Measurements from ENCODE around the gene ASB5.
"Not testable (repeated sequence)": the region's sequence is repeated elsewhere in the genome, so short reads cannot be mapped to it uniquely, and the experiment has no call there.

Gene ASB5

DNA sequence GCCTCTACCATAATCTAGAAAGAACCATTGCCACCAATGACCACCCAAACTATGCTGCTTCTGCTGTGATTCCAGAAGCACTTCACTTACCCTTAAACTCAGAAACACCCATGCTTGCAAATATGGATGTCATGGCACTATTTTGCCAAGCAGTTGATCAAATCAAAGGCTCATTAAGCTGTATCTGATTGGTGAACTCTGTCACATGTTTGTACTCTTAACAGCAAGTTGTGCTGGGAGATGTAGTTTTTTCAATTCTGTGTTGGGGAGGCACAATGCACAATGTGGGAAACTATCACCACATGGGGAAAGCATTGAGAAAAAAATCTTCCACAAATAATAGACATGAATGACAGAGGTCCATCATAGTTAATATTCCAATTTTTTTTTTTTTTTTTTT, 31.5 kb upstream of the ASB5 start:
- TF ChIP-seq GLIS3 (CRISPR knock-in tag; IDR thresholded peaks at IDR 0.05) (no peak), ISL1 (CRISPR knock-in tag; IDR thresholded peaks at IDR 0.05) (no peak), ZNF70 (CRISPR knock-in tag; IDR thresholded peaks at IDR 0.05) (no peak), TOX (CRISPR knock-in tag; IDR thresholded peaks at IDR 0.05; ENCODE audit: borderline replicate concordance) (no peak), ZC3H10 (CRISPR knock-in tag; IDR thresholded peaks at IDR 0.05) (no peak), ZNF8 (CRISPR knock-in tag; IDR thresholded peaks at IDR 0.05) (no peak)
- TF ChIP-seq, protein P1, sequence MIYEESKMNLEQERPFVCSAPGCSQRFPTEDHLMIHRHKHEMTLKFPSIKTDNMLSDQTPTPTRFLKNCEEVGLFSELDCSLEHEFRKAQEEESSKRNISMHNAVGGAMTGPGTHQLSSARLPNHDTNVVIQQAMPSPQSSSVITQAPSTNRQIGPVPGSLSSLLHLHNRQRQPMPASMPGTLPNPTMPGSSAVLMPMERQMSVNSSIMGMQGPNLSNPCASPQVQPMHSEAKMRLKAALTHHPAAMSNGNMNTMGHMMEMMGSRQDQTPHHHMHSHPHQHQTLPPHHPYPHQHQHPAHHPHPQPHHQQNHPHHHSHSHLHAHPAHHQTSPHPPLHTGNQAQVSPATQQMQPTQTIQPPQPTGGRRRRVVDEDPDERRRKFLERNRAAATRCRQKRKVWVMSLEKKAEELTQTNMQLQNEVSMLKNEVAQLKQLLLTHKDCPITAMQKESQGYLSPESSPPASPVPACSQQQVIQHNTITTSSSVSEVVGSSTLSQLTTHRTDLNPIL (CRISPR knock-in tag; IDR thresholded peaks at IDR 0.05; ENCODE audit: low read depth): no peak
- ATAC-seq: no peak

DNA sequence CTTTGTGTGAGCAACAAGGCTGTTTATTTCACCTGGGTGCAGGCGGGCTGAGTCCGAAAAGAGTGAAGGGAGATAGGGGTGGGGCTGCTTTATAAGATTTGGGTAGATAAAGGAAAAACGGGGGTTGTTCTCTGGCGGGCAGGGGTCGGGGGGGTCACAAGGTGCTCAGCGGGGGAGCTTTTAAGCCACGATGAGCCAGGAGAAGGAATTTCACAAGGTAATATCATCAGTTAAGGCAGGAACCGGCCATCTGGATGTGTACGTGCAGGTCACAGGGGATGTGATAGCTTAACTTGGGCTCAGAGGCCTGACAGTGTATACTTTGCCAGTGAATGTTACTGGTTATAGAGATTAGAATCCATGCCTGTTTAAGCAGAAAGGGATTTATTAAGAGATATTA, 31.0 kb upstream of the ASB5 start:
- no peak for ATAC-seq
- no peak for TF ChIP-seq ZFP3 (CRISPR knock-in tag; IDR thresholded peaks at IDR 0.05)
- TF ChIP-seq RARB (CRISPR knock-in tag; IDR thresholded peaks at IDR 0.05): no peak
- TF ChIP-seq ZC3H10 (CRISPR knock-in tag; IDR thresholded peaks at IDR 0.05): no peak
- no peak for TF ChIP-seq TOX (CRISPR knock-in tag; IDR thresholded peaks at IDR 0.05; ENCODE audit: borderline replicate concordance)
- no peak for TF ChIP-seq SNAI2 (CRISPR knock-in tag; IDR thresholded peaks at IDR 0.05)
- no peak for TF ChIP-seq ESRRG (CRISPR knock-in tag; IDR thresholded peaks at IDR 0.05)
- TF ChIP-seq, protein P1 (CRISPR knock-in tag; IDR thresholded peaks at IDR 0.05; ENCODE audit: low read depth): no peak
- TF ChIP-seq PPARA (CRISPR knock-in tag; IDR thresholded peaks at IDR 0.05; ENCODE audit: borderline replicate concordance): no peak
- TF ChIP-seq, protein P2, sequence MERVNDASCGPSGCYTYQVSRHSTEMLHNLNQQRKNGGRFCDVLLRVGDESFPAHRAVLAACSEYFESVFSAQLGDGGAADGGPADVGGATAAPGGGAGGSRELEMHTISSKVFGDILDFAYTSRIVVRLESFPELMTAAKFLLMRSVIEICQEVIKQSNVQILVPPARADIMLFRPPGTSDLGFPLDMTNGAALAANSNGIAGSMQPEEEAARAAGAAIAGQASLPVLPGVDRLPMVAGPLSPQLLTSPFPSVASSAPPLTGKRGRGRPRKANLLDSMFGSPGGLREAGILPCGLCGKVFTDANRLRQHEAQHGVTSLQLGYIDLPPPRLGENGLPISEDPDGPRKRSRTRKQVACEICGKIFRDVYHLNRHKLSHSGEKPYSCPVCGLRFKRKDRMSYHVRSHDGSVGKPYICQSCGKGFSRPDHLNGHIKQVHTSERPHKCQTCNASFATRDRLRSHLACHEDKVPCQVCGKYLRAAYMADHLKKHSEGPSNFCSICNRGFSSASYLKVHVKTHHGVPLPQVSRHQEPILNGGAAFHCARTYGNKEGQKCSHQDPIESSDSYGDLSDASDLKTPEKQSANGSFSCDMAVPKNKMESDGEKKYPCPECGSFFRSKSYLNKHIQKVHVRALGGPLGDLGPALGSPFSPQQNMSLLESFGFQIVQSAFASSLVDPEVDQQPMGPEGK (CRISPR knock-in tag; IDR thresholded peaks at IDR 0.05; ENCODE audit: borderline replicate concordance): no peak
- TF ChIP-seq ZNF70 (CRISPR knock-in tag; IDR thresholded peaks at IDR 0.05): no peak
- TF ChIP-seq, protein P3, sequence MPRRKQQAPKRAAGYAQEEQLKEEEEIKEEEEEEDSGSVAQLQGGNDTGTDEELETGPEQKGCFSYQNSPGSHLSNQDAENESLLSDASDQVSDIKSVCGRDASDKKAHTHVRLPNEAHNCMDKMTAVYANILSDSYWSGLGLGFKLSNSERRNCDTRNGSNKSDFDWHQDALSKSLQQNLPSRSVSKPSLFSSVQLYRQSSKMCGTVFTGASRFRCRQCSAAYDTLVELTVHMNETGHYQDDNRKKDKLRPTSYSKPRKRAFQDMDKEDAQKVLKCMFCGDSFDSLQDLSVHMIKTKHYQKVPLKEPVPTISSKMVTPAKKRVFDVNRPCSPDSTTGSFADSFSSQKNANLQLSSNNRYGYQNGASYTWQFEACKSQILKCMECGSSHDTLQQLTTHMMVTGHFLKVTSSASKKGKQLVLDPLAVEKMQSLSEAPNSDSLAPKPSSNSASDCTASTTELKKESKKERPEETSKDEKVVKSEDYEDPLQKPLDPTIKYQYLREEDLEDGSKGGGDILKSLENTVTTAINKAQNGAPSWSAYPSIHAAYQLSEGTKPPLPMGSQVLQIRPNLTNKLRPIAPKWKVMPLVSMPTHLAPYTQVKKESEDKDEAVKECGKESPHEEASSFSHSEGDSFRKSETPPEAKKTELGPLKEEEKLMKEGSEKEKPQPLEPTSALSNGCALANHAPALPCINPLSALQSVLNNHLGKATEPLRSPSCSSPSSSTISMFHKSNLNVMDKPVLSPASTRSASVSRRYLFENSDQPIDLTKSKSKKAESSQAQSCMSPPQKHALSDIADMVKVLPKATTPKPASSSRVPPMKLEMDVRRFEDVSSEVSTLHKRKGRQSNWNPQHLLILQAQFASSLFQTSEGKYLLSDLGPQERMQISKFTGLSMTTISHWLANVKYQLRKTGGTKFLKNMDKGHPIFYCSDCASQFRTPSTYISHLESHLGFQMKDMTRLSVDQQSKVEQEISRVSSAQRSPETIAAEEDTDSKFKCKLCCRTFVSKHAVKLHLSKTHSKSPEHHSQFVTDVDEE (CRISPR knock-in tag; IDR thresholded peaks at IDR 0.05): no peak
- TF ChIP-seq ZFP30 (CRISPR knock-in tag; IDR thresholded peaks at IDR 0.05): no peak
- TF ChIP-seq ISL1 (CRISPR knock-in tag; IDR thresholded peaks at IDR 0.05): no peak
- no peak for TF ChIP-seq TCF4 (CRISPR knock-in tag; IDR thresholded peaks at IDR 0.05; ENCODE audit: borderline replicate concordance)
- no peak for TF ChIP-seq CSDC2 (CRISPR knock-in tag; IDR thresholded peaks at IDR 0.05)
- TF ChIP-seq, protein P4, sequence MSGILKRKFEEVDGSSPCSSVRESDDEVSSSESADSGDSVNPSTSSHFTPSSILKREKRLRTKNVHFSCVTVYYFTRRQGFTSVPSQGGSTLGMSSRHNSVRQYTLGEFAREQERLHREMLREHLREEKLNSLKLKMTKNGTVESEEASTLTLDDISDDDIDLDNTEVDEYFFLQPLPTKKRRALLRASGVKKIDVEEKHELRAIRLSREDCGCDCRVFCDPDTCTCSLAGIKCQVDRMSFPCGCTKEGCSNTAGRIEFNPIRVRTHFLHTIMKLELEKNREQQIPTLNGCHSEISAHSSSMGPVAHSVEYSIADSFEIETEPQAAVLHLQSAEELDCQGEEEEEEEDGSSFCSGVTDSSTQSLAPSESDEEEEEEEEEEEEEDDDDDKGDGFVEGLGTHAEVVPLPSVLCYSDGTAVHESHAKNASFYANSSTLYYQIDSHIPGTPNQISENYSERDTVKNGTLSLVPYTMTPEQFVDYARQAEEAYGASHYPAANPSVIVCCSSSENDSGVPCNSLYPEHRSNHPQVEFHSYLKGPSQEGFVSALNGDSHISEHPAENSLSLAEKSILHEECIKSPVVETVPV (CRISPR knock-in tag; IDR thresholded peaks at IDR 0.05): no peak

DNA sequence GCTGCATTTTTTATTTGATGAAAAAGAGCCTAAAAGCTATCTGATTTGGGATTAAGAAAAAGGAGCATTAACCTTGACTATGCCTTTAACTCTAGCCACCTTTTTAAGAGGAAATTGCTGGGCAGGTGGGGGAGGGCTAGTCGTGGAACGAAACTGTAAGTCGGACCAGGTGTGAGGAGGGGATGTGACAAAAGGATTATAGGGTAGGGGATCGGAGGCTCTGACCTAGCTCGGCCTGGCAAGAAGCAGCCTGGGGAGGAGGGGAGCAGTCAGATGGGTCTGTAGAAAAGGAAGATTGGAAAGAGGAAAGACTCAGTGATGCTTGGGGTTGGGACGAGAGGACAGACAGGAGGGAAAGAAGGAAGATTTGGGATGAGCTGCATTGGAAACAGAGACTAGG, 29.6 kb upstream of the ASB5 start:
- TF ChIP-seq, protein P4 (CRISPR knock-in tag; IDR thresholded peaks at IDR 0.05): no peak
- no peak for TF ChIP-seq ZNF565 (CRISPR knock-in tag; conservative IDR thresholded peaks at IDR 0.05; ENCODE audit: low read depth)
- TF ChIP-seq PPARA (CRISPR knock-in tag; IDR thresholded peaks at IDR 0.05; ENCODE audit: borderline replicate concordance): no peak
- no peak for TF ChIP-seq ZC3H10 (CRISPR knock-in tag; IDR thresholded peaks at IDR 0.05)
- no peak for TF ChIP-seq ZNF8 (CRISPR knock-in tag; IDR thresholded peaks at IDR 0.05)
- no peak for TF ChIP-seq SNAI2 (CRISPR knock-in tag; IDR thresholded peaks at IDR 0.05)
- TF ChIP-seq, protein P5, sequence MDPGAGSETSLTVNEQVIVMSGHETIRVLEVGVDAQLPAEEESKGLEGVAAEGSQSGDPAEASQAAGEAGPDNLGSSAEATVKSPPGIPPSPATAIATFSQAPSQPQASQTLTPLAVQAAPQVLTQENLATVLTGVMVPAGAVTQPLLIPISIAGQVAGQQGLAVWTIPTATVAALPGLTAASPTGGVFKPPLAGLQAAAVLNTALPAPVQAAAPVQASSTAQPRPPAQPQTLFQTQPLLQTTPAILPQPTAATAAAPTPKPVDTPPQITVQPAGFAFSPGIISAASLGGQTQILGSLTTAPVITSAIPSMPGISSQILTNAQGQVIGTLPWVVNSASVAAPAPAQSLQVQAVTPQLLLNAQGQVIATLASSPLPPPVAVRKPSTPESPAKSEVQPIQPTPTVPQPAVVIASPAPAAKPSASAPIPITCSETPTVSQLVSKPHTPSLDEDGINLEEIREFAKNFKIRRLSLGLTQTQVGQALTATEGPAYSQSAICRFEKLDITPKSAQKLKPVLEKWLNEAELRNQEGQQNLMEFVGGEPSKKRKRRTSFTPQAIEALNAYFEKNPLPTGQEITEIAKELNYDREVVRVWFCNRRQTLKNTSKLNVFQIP (CRISPR knock-in tag; IDR thresholded peaks at IDR 0.05; ENCODE audit: borderline replicate concordance, low read depth): no peak
- no peak for TF ChIP-seq RARB (CRISPR knock-in tag; IDR thresholded peaks at IDR 0.05)
- TF ChIP-seq ISL1 (CRISPR knock-in tag; IDR thresholded peaks at IDR 0.05): no peak
- TF ChIP-seq ZFP30 (CRISPR knock-in tag; IDR thresholded peaks at IDR 0.05): no peak
- no peak for TF ChIP-seq ARNTL (CRISPR knock-in tag; IDR thresholded peaks at IDR 0.05; ENCODE audit: borderline replicate concordance, low read depth)
- no peak for TF ChIP-seq ZNF70 (CRISPR knock-in tag; IDR thresholded peaks at IDR 0.05)
- TF ChIP-seq CSDC2 (CRISPR knock-in tag; IDR thresholded peaks at IDR 0.05): no peak
- no peak for TF ChIP-seq BACH2 (CRISPR knock-in tag; IDR thresholded peaks at IDR 0.05; ENCODE audit: borderline replicate concordance)
- no peak for ATAC-seq

DNA sequence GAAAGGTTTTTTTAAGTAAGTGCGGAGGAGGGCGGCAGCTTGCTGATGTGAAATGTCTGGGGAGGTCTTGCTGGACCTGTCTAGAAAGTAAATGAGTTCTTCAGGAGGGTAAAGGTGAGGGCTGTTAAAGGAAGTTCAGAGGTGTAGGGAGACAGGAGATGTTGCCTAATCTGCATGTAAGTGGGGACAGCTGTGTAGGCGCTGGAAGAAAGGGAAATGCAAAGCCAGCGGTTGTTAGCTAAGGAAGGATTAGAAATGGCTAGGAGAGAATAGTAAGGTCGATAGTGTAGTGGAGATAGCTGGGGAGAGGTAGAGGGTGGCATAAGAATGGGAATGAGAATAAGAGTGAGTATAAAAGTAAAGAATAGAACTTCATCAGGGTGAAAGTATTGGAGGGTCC, 26.9 kb upstream of the ASB5 start:
- ATAC-seq: not testable (repeated sequence)
